Sigmoid colon (tissue), 7 donors: ENCODE results near the gene SNRPD3. TPM values are rescaled to one million over a fixed set of nuclear protein-coding genes. Genes with fewer than 3 reads are reported as not detected.

ENCODE experiments used
- DNase-seq: peaks from one replicate; pipeline ENCODE4 v3.0.0-alpha.2; 2019
- H3K27ac ChIP-seq, 4 donors: fragments of 200-600 bp; sonication (generic); one replicate each; pipeline ENCODE4 v1.5.1; 2016 to 2019; ENCODE audit warnings: mild to moderate bottlenecking in 1 of 4
- H3K27me3 ChIP-seq, 3 donors: fragments of 200-600 bp; sonication (generic); one replicate each; pipeline ENCODE4 v1.5.1; 2019; ENCODE audit warnings: mild to moderate bottlenecking in 1 of 3
- H3K36me3 ChIP-seq, 4 donors: fragments of 200-600 bp; sonication (generic); one replicate each; pipeline ENCODE4 v1.5.1; 2016 to 2019
- H3K4me1 ChIP-seq, 4 donors: fragments of 200-600 bp; sonication (generic); one replicate each; pipeline ENCODE4 v1.5.1; 2017 to 2019
- H3K4me3 ChIP-seq, 4 donors: fragments of 200-600 bp; sonication (generic); one replicate each; pipeline ENCODE4 v1.5.1; 2017 to 2019; ENCODE audit warnings: mild to moderate bottlenecking in 2 of 4, moderate library complexity in 1 of 4
- H3K9me3 ChIP-seq, 4 donors: fragments of 200-600 bp in 3 of 4; sonication (generic) in 3 of 4; one replicate each; pipeline versions ENCODE4 v1.5.1 to v1.6.1; 2013 to 2019
- EP300 ChIP-seq, 4 donors: sonication (generic); formaldehyde crosslinking; IDR thresholded peaks; one replicate each; pipeline ENCODE4 v1.6.1; 2017; ENCODE audit warnings: antibody characterized with exemption in 4 of 4
- POLR2A ChIP-seq, 2 donors: fragments of 450-650 bp; IDR thresholded peaks; one replicate each; pipeline ENCODE4 v1.6.1; 2016; ENCODE audit warnings: antibody characterized with exemption in 2 of 2, mild to moderate bottlenecking in 2 of 2, moderate library complexity in 2 of 2
- POLR2AphosphoS5 ChIP-seq, 4 donors: sonication (generic); formaldehyde crosslinking; IDR thresholded peaks; one replicate each; pipeline ENCODE4 v1.6.1; 2017; ENCODE audit warnings: antibody characterized with exemption in 4 of 4
- WGBS, 2 donors: extraction: QIAGEN DNeasy Blood & Tissue Kit; methylation state at CpG; one replicate each; pipeline ENCODE4 v1.1.7; 2013; 5-methylcytosine and 5-hydroxymethylcytosine counted together
- intact Hi-C: fragments of 100-400 bp; cut with DNase I; formaldehyde crosslinking; loops from one replicate; pipeline ENCODE4 v1.15.1; 2023
- polyA plus RNA-seq, 3 donors: library from polyadenylated mRNA; stranded (reverse); fragments of 200-250 nt; gene quantifications; one replicate each; pipeline ENCODE4 v1.2.3, GENCODE V29; 2013
- total RNA-seq, 4 donors: library from RNA; depleted of rRNA; stranded (reverse); fragments of >200 nt; gene quantifications; one replicate each; pipeline ENCODE4 v1.1.0, GENCODE V29; 2016
- TF ChIP-seq, protein P1 (sequence below), 4 experiments: fragments of 450-650 bp in 3 of 4; fragments of 200-600 bp in 1 of 4; IDR thresholded peaks; one replicate each; pipeline ENCODE4 v1.5.1; 2016 to 2019; ENCODE audit warnings: antibody characterized with exemption in 4 of 4, mild to moderate bottlenecking in 3 of 4, moderate library complexity in 2 of 4
- donor health status: healthy with polysubstance abuse.
- donor health status: Bipolar disorder and iron deficiency.
- donor health status: healthy.

The SNRPD3 gene
- total and polyA plus RNA-seq, 7 donors, result 104 to 159 (median 140) TPM

DNA sequence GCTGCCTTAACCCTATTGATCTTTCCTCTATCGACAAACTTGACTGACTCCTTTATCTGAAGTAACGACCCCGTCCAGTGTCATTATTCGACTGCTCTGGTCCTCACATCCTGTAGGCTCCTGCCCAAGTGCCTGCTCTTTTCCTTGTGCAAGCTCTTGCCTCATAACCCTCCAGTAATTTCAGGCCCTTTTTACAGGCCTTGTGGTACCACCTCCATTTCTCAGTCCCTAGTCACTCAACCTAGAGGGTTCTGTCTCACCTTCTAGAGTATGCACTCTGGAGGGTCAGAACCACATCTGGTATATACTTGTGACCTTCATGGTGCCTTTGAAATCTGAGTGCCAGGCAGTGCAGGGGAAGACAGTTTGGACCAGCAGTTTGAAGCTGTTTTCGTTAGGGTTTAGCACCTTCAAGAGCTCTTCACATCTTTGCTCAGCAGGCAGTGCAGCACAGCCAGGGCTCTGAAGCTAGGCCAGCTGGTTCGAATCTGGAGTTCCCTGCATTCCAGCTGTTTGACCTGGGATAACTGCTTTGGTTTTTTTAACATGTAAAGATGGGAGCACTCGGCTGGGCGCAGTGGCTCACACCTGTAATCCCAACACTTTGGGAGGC, 11.2 kb downstream of the SNRPD3 start:
- intact Hi-C loops, result no loop called here
- no peaks in the 10 kb centered on the region for H3K9me3 ChIP-seq
- H3K27me3 ChIP-seq, result no peaks in the 10 kb centered on the region
- no peak overlapping the region for H3K27ac ChIP-seq
- no peak for DNase-seq
- peaks cover 0 to 36% (median 24%) of the 10 kb centered on the region in 4 donors for H3K4me1 ChIP-seq
- WGBS, 2 donors, result 81 to 85% methylated on average over 8 of the region's 8 CpGs
- TF ChIP-seq, protein P1, sequence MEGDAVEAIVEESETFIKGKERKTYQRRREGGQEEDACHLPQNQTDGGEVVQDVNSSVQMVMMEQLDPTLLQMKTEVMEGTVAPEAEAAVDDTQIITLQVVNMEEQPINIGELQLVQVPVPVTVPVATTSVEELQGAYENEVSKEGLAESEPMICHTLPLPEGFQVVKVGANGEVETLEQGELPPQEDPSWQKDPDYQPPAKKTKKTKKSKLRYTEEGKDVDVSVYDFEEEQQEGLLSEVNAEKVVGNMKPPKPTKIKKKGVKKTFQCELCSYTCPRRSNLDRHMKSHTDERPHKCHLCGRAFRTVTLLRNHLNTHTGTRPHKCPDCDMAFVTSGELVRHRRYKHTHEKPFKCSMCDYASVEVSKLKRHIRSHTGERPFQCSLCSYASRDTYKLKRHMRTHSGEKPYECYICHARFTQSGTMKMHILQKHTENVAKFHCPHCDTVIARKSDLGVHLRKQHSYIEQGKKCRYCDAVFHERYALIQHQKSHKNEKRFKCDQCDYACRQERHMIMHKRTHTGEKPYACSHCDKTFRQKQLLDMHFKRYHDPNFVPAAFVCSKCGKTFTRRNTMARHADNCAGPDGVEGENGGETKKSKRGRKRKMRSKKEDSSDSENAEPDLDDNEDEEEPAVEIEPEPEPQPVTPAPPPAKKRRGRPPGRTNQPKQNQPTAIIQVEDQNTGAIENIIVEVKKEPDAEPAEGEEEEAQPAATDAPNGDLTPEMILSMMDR (IDR thresholded peaks at IDR 0.05), result no peak
- TF ChIP-seq EP300 (IDR thresholded peaks at IDR 0.05) (no peak), POLR2AphosphoS5 (IDR thresholded peaks at IDR 0.05) (no peak), POLR2A (IDR thresholded peaks at IDR 0.05) (no peak)
- H3K4me3 ChIP-seq, result no peak overlapping the region
- peaks cover 7 to 58% (median 26%) of the 10 kb centered on the region in 4 donors for H3K36me3 ChIP-seq

DNA sequence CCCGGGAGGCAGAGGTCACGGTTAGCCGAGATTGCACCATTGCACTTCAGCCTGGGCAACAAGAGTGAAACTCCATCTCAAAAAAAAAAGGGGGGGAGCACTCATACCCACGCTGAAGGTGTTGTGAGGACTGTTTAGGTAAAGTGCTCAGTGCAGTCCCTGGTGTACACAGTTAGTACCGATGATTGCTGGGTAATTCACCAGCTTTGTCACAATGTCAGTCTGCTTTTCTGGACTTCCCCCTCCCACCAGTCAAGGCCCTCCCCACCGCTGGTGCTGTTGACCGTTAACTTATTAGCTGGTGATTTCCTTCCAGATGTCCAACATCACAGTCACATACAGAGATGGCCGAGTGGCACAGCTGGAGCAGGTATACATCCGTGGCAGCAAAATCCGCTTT, 11.9 kb downstream of the SNRPD3 start:
- DNase-seq, result no peak
- peak overlapping the region in 1 of 4 donors; percentile 2 for H3K27ac ChIP-seq
- 80 to 85% methylated on average over 10 of the region's 10 CpGs for WGBS, 2 donors
- TF ChIP-seq, protein P1 (IDR thresholded peaks at IDR 0.05), result no peak
- TF ChIP-seq POLR2AphosphoS5 (IDR thresholded peaks at IDR 0.05) (no peak), POLR2A (IDR thresholded peaks at IDR 0.05) (no peak), EP300 (IDR thresholded peaks at IDR 0.05) (no peak)
- H3K27me3 ChIP-seq, result no peaks in the 10 kb centered on the region
- H3K4me3 ChIP-seq, result no peak overlapping the region
- H3K9me3 ChIP-seq, result no peaks in the 10 kb centered on the region
- H3K36me3 ChIP-seq, result peaks cover 12 to 58% (median 32%) of the 10 kb centered on the region in 4 donors
- peaks cover 0 to 36% (median 24%) of the 10 kb centered on the region in 4 donors for H3K4me1 ChIP-seq
- intact Hi-C loops, result no loop called here

DNA sequence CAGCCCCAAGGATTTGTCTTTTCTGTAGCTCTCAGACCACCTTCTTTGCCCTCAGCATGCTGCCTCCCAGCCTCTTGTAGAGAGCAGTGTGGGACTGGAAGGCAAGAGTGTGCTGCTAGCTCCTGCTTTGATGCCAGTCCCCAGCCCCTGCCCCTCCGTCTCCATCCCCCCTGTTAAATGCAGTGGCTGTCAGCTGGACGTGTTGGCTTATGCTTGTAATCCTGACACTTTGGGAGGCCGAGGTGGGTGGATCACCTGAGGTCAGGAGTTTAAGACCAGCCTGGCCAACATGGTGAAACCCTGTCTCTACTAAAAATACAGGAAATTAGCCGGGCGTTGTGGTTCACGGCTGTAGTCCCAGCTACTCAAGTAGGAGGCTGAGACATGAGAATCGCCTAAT, 15.5 kb downstream of the SNRPD3 start:
- H3K36me3 ChIP-seq, result peaks cover 12 to 79% (median 38%) of the 10 kb centered on the region in 4 donors
- H3K27me3 ChIP-seq, result no peaks in the 10 kb centered on the region
- H3K27ac ChIP-seq, result no peak overlapping the region
- H3K4me1 ChIP-seq, result peaks cover 0 to 9% (median 8%) of the 10 kb centered on the region in 4 donors
- H3K4me3 ChIP-seq, result no peak overlapping the region
- H3K9me3 ChIP-seq, result no peaks in the 10 kb centered on the region
- DNase-seq, result no peak
- TF ChIP-seq POLR2AphosphoS5 (IDR thresholded peaks at IDR 0.05), result no peak
- no peak for TF ChIP-seq EP300 (IDR thresholded peaks at IDR 0.05)
- TF ChIP-seq, protein P1 (IDR thresholded peaks at IDR 0.05), result no peak
- no peak for TF ChIP-seq POLR2A (IDR thresholded peaks at IDR 0.05)
- intact Hi-C loops, result no loop called here
- 93 to 96% methylated on average over 7 of the region's 7 CpGs for WGBS, 2 donors

DNA sequence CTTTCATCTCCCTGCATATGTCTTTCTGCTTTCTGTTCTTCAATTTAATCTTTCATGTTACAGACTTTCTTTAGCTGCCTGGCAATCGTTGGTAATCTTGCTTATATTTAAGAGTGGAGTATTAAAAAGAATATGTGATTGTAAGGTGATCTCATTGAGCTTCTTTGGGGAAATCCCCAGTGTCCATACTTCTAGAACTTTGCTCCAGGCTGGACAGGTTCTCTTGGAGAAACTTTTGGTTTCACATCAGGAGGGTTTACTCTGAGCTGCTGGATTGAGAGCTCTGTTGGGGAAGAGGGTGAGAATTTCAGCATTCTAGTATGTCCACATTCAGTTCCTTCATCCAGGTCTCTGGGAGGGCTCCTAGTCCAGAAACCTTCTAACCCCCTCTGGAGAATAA, 21.0 kb downstream of the SNRPD3 start:
- Histone ChIP-seq H3K27me3 (no peaks in the 10 kb centered on the region), H3K36me3 (peaks cover 5 to 54% (median 15%) of the 10 kb centered on the region in 4 donors)
- WGBS, 2 donors, result 18 to 74% methylated on average over 1 of the region's 1 CpG

More for the DNA sequence above, 21.0 kb downstream of the SNRPD3 start:
- TF ChIP-seq POLR2AphosphoS5 (IDR thresholded peaks at IDR 0.05), result no peak
- TF ChIP-seq POLR2A (IDR thresholded peaks at IDR 0.05), result no peak
- TF ChIP-seq EP300 (IDR thresholded peaks at IDR 0.05), result no peak
- TF ChIP-seq, protein P1 (IDR thresholded peaks at IDR 0.05), result no peak
- no peak for DNase-seq
- H3K9me3 ChIP-seq, result no peaks in the 10 kb centered on the region
- H3K4me3 ChIP-seq, result no peak overlapping the region
- no peak overlapping the region for H3K27ac ChIP-seq
- intact Hi-C loops, result no loop called here
- peaks cover 0 to 21% (median 2%) of the 10 kb centered on the region in 4 donors for H3K4me1 ChIP-seq
